GM23338 (cell line): ENCODE measurements around the gene PKD1. TPM values are rescaled to one million over a fixed set of nuclear protein-coding genes. Genes with fewer than 3 reads are reported as not detected.

Experiments
- ATAC-seq: fragments of 200-7000 bp; cut with Tn5 transposase; 3 replicates; pipeline ENCODE4 v1.9.1; 2020
- DNase-seq: peaks from one replicate; pipeline ENCODE4 v3.0.0-alpha.2; 2015; ENCODE audit warnings: low spot score
- H2AFZ ChIP-seq: fragments of 200-600 bp; sonication (generic); 2 replicates; pipeline ENCODE4 v1.8.0; 2016; ENCODE audit warnings: antibody characterized with exemption, mild to moderate bottlenecking, moderate library complexity
- H3F3A ChIP-seq: fragments of 200-600 bp; sonication (generic); replicated peaks from 2 replicates; pipeline ENCODE4 v1.8.0; 2017; ENCODE audit warnings: antibody characterized with exemption, mixed run types, low read depth
- H3K27ac ChIP-seq: fragments of 200-600 bp; sonication (generic); 2 replicates; pipeline ENCODE4 v1.6.1; 2016; ENCODE audit warnings: low read depth
- H3K27me3 ChIP-seq: fragments of 200-600 bp; sonication (generic); 2 replicates; pipeline ENCODE4 v1.8.0; 2016; ENCODE audit warnings: mild to moderate bottlenecking, mixed run types, moderate library complexity; ENCODE audit not compliant: insufficient read depth
- H3K36me3 ChIP-seq: fragments of 200-600 bp; sonication (generic); 2 replicates; pipeline ENCODE4 v1.8.0; 2016; ENCODE audit warnings: mild to moderate bottlenecking; ENCODE audit not compliant: insufficient read depth
- H3K4me1 ChIP-seq: fragments of 200-600 bp; sonication (generic); 2 replicates; pipeline ENCODE4 v1.8.0; 2016; ENCODE audit warnings: mild to moderate bottlenecking, moderate library complexity; ENCODE audit not compliant: insufficient read depth
- H3K4me2 ChIP-seq: fragments of 200-600 bp; sonication (generic); 2 replicates; pipeline ENCODE4 v1.7.1; 2017; ENCODE audit warnings: mixed run types
- H3K4me3 ChIP-seq: fragments of 200-600 bp; sonication (generic); 2 replicates; pipeline ENCODE4 v1.6.1; 2016; ENCODE audit warnings: mixed run types
- H3K79me2 ChIP-seq: fragments of 200-600 bp; sonication (generic); replicated peaks from 2 replicates; pipeline ENCODE4 v1.8.0; 2017; ENCODE audit warnings: mild to moderate bottlenecking; ENCODE audit not compliant: insufficient read depth
- H3K9me2 ChIP-seq: fragments of 200-600 bp; sonication (generic); 2 replicates; pipeline ENCODE4 v1.8.0; 2017; ENCODE audit not compliant: insufficient read depth
- H4K20me1 ChIP-seq: fragments of 200-600 bp; sonication (generic); replicated peaks from 2 replicates; pipeline ENCODE4 v1.8.0; 2017; ENCODE audit warnings: mild to moderate bottlenecking; ENCODE audit not compliant: insufficient read depth
- H3K27ac Mint-ChIP-seq: 2 replicates; pipeline ENCODE4 v1.8.0; 2020; ENCODE audit warnings: inconsistent platforms, mild to moderate bottlenecking, moderate library complexity, mixed read lengths
- H3K27me3 Mint-ChIP-seq: 3 replicates; pipeline ENCODE4 v1.8.0; 2022; ENCODE audit warnings: low read depth, mild to moderate bottlenecking, moderate library complexity, mixed read lengths, inconsistent platforms; ENCODE audit not compliant: insufficient read depth, poor library complexity
- H3K36me3 Mint-ChIP-seq: 3 replicates; pipeline ENCODE4 v1.8.0; 2021; ENCODE audit warnings: low read depth, mild to moderate bottlenecking, inconsistent platforms, moderate library complexity, mixed read lengths
- H3K4me1 Mint-ChIP-seq: 3 replicates; pipeline ENCODE4 v1.8.0; 2020; ENCODE audit warnings: mild to moderate bottlenecking, inconsistent platforms, mixed read lengths
- H3K4me3 Mint-ChIP-seq: 3 replicates; pipeline ENCODE4 v1.8.0; 2021; ENCODE audit warnings: moderate library complexity, mild to moderate bottlenecking, inconsistent platforms, mixed read lengths
- H3K9me3 Mint-ChIP-seq: 3 replicates; pipeline ENCODE4 v1.8.0; 2020; ENCODE audit warnings: moderate library complexity, mild to moderate bottlenecking, inconsistent platforms, mixed read lengths
- CREB1 ChIP-seq: fragments of 250-450 bp; sonication (Bioruptor Pico); IDR thresholded peaks from 2 replicates; pipeline ENCODE4 v1.5.0; 2020; ENCODE audit warnings: low read depth, mild to moderate bottlenecking, moderate library complexity
- EZH2phosphoT487 ChIP-seq: fragments of 200-600 bp; sonication (generic); IDR thresholded peaks from one replicate; pipeline ENCODE4 v1.8.1; 2018; ENCODE audit warnings: antibody characterized with exemption; ENCODE audit not compliant: unreplicated experiment
- JUNB ChIP-seq: IDR thresholded peaks from one replicate; pipeline ENCODE4 v1.6.1; 2016; ENCODE audit warnings: antibody characterized with exemption; ENCODE audit not compliant: unreplicated experiment
- NANOG ChIP-seq: IDR thresholded peaks from 2 replicates; pipeline ENCODE4 v1.6.1; 2016; ENCODE audit warnings: antibody characterized with exemption, borderline replicate concordance
- ZNF331 ChIP-seq: fragments of 250-450 bp; sonication (Bioruptor Pico); IDR thresholded peaks from 2 replicates; pipeline ENCODE4 v1.5.0; 2020; ENCODE audit warnings: low read depth, mild to moderate bottlenecking, moderate library complexity
- polyA plus RNA-seq: library from polyadenylated mRNA; unstranded; fragments of >200 nt; fragmentation: Nextera tagmentation; extraction: Ambion mirVana; gene quantifications from 2 replicates; pipeline ENCODE4 v1.2.1, GENCODE V29; 2016
- total RNA-seq: library from RNA; depleted of rRNA; stranded (reverse); fragments of >200 nt; shearing (Covaris generic); gene quantifications from 2 replicates; pipeline ENCODE4 v1.2.3, GENCODE V29; 2014
- TF ChIP-seq, protein P1 (sequence below): IDR thresholded peaks from one replicate; pipeline ENCODE4 v1.6.1; 2018; ENCODE audit warnings: antibody characterized with exemption; ENCODE audit not compliant: unreplicated experiment
- TF ChIP-seq, protein P2 (sequence below): IDR thresholded peaks from 2 replicates; pipeline ENCODE4 v1.6.1; 2016; ENCODE audit warnings: antibody characterized with exemption
- TF ChIP-seq, protein P3 (sequence below), 2 experiments: fragments of 200-600 bp in 1 of 2; sonication (generic) in 1 of 2; conservative IDR thresholded peaks; 2 replicates each; pipeline versions ENCODE4 v1.5.1 to v1.6.1; 2016 to 2017; ENCODE audit warnings: antibody characterized with exemption in 2 of 2, low read depth in 2 of 2, mild to moderate bottlenecking in 2 of 2, moderate library complexity in 1 of 2

The PKD1 gene
- total and polyA plus RNA-seq, 2 experiments from 2014 or later = 21.1 to 107 TPM

DNA sequence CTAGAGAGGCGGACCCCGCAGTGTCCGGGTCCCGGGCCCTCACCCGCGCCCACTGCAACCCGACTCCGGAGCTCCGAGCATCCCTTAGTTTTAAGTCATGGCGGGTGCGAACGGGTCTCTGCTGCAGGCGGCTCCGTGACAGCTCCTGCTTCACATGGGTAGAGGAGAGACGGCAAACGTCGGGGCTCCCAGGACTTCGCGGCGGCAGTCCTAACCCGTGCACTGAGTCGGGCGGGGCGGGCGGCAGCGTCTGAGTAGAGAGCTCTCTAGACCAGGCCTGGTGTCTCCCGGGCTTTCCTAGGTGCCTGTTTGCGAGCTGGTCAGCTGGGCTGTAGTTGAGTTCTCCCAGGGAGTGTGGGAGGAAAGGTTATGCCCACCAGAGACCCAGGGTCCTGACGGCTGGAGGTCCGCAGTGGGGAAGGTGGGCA is 87.6 kb downstream of the PKD1 start:
- Histone ChIP-seq H3K4me3 (peak overlapping the region; percentile 97), H3K4me2 (peak overlapping the region; percentile 96), H3F3A (0 out of 2 replicates have a peak, but pooled peaks cover 5% of the 10 kb centered on the region), H4K20me1 (no peaks in the 10 kb centered on the region), H3K9me2 (no peaks in the 10 kb centered on the region), H3K27me3 (no peaks in the 10 kb centered on the region), H3K27ac (no peak overlapping the region), H2AFZ (peak overlapping the region; percentile 85), H3K79me2 (peaks cover 22% of the 10 kb centered on the region), H3K4me1 (peaks cover 10% of the 10 kb centered on the region; the same call in 1 of the 2 replicates), H3K36me3 (no peaks in the 10 kb centered on the region)
- Mint-ChIP-seq H3K27me3 (peaks cover 12% of the 10 kb centered on the region), H3K4me3 (peak overlapping the region; percentile 92), H3K36me3 (peaks cover 7% of the 10 kb centered on the region; the same call in 2 of the 3 replicates), H3K4me1 (peaks cover 8% of the 10 kb centered on the region), H3K9me3 (no peaks in the 10 kb centered on the region), H3K27ac (no peak overlapping the region)
- ATAC-seq (peak; percentile 29), DNase-seq (no peak)
- no peak for TF ChIP-seq CREB1
- no peak for TF ChIP-seq ZNF331
- TF ChIP-seq EZH2phosphoT487 = no peak
- TF ChIP-seq JUNB = no peak
- no peak for TF ChIP-seq NANOG
- TF ChIP-seq, protein P1, sequence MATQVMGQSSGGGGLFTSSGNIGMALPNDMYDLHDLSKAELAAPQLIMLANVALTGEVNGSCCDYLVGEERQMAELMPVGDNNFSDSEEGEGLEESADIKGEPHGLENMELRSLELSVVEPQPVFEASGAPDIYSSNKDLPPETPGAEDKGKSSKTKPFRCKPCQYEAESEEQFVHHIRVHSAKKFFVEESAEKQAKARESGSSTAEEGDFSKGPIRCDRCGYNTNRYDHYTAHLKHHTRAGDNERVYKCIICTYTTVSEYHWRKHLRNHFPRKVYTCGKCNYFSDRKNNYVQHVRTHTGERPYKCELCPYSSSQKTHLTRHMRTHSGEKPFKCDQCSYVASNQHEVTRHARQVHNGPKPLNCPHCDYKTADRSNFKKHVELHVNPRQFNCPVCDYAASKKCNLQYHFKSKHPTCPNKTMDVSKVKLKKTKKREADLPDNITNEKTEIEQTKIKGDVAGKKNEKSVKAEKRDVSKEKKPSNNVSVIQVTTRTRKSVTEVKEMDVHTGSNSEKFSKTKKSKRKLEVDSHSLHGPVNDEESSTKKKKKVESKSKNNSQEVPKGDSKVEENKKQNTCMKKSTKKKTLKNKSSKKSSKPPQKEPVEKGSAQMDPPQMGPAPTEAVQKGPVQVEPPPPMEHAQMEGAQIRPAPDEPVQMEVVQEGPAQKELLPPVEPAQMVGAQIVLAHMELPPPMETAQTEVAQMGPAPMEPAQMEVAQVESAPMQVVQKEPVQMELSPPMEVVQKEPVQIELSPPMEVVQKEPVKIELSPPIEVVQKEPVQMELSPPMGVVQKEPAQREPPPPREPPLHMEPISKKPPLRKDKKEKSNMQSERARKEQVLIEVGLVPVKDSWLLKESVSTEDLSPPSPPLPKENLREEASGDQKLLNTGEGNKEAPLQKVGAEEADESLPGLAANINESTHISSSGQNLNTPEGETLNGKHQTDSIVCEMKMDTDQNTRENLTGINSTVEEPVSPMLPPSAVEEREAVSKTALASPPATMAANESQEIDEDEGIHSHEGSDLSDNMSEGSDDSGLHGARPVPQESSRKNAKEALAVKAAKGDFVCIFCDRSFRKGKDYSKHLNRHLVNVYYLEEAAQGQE = no peak
- TF ChIP-seq, protein P2, sequence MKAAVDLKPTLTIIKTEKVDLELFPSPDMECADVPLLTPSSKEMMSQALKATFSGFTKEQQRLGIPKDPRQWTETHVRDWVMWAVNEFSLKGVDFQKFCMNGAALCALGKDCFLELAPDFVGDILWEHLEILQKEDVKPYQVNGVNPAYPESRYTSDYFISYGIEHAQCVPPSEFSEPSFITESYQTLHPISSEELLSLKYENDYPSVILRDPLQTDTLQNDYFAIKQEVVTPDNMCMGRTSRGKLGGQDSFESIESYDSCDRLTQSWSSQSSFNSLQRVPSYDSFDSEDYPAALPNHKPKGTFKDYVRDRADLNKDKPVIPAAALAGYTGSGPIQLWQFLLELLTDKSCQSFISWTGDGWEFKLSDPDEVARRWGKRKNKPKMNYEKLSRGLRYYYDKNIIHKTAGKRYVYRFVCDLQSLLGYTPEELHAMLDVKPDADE = no peak
- TF ChIP-seq, protein P3, sequence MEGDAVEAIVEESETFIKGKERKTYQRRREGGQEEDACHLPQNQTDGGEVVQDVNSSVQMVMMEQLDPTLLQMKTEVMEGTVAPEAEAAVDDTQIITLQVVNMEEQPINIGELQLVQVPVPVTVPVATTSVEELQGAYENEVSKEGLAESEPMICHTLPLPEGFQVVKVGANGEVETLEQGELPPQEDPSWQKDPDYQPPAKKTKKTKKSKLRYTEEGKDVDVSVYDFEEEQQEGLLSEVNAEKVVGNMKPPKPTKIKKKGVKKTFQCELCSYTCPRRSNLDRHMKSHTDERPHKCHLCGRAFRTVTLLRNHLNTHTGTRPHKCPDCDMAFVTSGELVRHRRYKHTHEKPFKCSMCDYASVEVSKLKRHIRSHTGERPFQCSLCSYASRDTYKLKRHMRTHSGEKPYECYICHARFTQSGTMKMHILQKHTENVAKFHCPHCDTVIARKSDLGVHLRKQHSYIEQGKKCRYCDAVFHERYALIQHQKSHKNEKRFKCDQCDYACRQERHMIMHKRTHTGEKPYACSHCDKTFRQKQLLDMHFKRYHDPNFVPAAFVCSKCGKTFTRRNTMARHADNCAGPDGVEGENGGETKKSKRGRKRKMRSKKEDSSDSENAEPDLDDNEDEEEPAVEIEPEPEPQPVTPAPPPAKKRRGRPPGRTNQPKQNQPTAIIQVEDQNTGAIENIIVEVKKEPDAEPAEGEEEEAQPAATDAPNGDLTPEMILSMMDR (conservative IDR thresholded peaks at IDR 0.05; ENCODE audit: low read depth in 2 of 2) = no peak
